MCF 10A (cell line): Measurements from ENCODE around the gene MRPL53. TPM values are rescaled to one million over a fixed set of nuclear protein-coding genes. Genes with fewer than 3 reads are reported as not detected.
"Not testable (repeated sequence)": the region's sequence is repeated elsewhere in the genome, so short reads cannot be mapped to it uniquely, and the experiment has no call there.

Experiments used
- BruUV-seq: library from RNA; stranded (reverse); fragments of 400-500 nt; replicated peaks from 2 replicates; lab custom pipeline; 2021; lab: Mats Ljungman, UMichigan
- CTCF ChIA-PET: fragments of 300-600 bp; sonication (Branson Sonifier 250); formaldehyde crosslinking; extraction: SDS; loops from one replicate; lab custom pipeline; 2021; ENCODE audit warnings: antibody characterized with exemption, inconsistent platforms; lab: Yijun Ruan, JAX
- POLR2A ChIA-PET: fragments of 300-600, 350-650 bp; sonication (Branson Sonifier 250); formaldehyde crosslinking; extraction: SDS; loops from one replicate; lab custom pipeline; 2020; ENCODE audit warnings: antibody characterized with exemption, inconsistent platforms; lab: Yijun Ruan, JAX
- DNase-seq: peaks from one replicate; pipeline ENCODE4 v3.0.0-alpha.2; 2018; ENCODE audit not compliant: unreplicated experiment
- H3K27ac Mint-ChIP-seq: one replicate; pipeline ENCODE4 v1.8.0; 2022; ENCODE audit warnings: mild to moderate bottlenecking, low read depth, mixed read lengths; ENCODE audit not compliant: unreplicated experiment
- H3K27me3 Mint-ChIP-seq: one replicate; pipeline ENCODE4 v1.8.0; 2022; ENCODE audit warnings: mixed read lengths; ENCODE audit not compliant: insufficient read depth, unreplicated experiment
- H3K36me3 Mint-ChIP-seq: one replicate; pipeline ENCODE4 v1.8.0; 2022; ENCODE audit warnings: mild to moderate bottlenecking, moderate library complexity, mixed read lengths; ENCODE audit not compliant: insufficient read depth, unreplicated experiment
- H3K4me1 Mint-ChIP-seq: one replicate; pipeline ENCODE4 v1.8.0; 2022; ENCODE audit warnings: mixed read lengths; ENCODE audit not compliant: insufficient read depth, unreplicated experiment
- H3K4me3 Mint-ChIP-seq: one replicate; pipeline ENCODE4 v1.8.0; 2022; ENCODE audit warnings: mild to moderate bottlenecking, moderate library complexity, mixed read lengths; ENCODE audit not compliant: unreplicated experiment
- H3K9me3 Mint-ChIP-seq: one replicate; pipeline ENCODE4 v1.8.0; 2022; ENCODE audit warnings: mixed read lengths; ENCODE audit not compliant: unreplicated experiment
- CTCF ChIP-seq: fragments of 200-600 bp; IDR thresholded peaks from one replicate; pipeline ENCODE4 v1.8.0; 2022; ENCODE audit warnings: antibody characterized with exemption, mild to moderate bottlenecking; ENCODE audit not compliant: unreplicated experiment
- intact Hi-C: fragments of 100-400 bp; cut with micrococcal nuclease; formaldehyde crosslinking; loops from 2 replicates; pipeline ENCODE4 v1.14.1; 2022
- total RNA-seq: library from RNA; stranded (reverse); gene quantifications from 2 replicates; pipeline ENCODE4 v1.2.3, GENCODE V29; 2022

The MRPL53 gene
- total RNA-seq, 1 experiment from 2014 or later, result 123 TPM

GRCh38 chr2:74486141-74486540 is 13.7 kb upstream of the MRPL53 start:
- Mint-ChIP-seq H3K36me3 (peaks cover 17% of the 10 kb centered on the region), H3K9me3 (no peaks in the 10 kb centered on the region), H3K4me3 (no peak overlapping the region), H3K27me3 (no peaks in the 10 kb centered on the region), H3K27ac (no peak overlapping the region), H3K4me1 (peaks cover 14% of the 10 kb centered on the region)
- DNase-seq, result no peak
- ChIA-PET POLR2A (no interaction called here), CTCF (interaction anchor here (0.7 to 1.2 kb wide), 2 partner anchors 102 to 106 kb away, joined by 3 to 5 read pairs; no protein-coding TSS in a partner anchor)
- no TSS peak for BruUV-seq
- no peak for TF ChIP-seq CTCF
- intact Hi-C loops, result no loop called here

DNA sequence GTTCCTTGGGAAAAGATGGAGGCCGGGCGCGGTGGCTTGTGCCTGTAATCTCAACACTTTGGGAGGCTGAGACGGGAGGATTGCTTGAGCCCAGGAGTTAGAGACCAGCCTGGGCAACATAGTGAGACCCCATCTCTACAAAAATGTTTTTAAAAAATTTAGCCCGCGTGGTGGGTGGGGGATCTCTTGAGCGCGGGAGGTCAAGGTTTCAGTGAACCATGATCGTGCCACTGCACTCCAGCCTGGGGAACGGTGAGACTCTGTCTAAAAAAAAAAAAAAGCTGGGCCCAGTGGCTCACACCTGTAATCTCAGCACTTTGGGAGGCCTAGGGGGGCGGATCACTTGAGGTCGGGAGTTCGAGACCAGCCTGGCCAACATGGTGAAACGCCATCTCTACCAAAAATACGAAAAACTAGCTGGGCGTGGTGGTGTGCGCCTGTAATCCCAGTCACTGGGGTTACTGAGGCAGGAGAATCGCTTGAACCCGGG is 11.2 kb upstream of the MRPL53 start:
- Mint-ChIP-seq H3K36me3 (peaks cover 13% of the 10 kb centered on the region), H3K4me3 (peak overlapping the region; percentile 85), H3K4me1 (peaks cover 20% of the 10 kb centered on the region), H3K27ac (peak overlapping the region; percentile 89)
- intact Hi-C loops, result loop anchor here (1.0 kb wide), 2 partner anchors 49 to 104 kb away; no protein-coding TSS in a partner anchor
- POLR2A ChIA-PET, result interaction anchor here (0.8 to 5.0 kb wide), 8 partner anchors 10 to 105 kb away, joined by 3 to 102 read pairs (median 40); partner anchors contain the start of genes AUP1, HTRA2, INO80B and MOGS
- H3K27me3 Mint-ChIP-seq, H3K9me3 Mint-ChIP-seq, BruUV-seq, DNase-seq: not testable (repeated sequence)
- CTCF ChIA-PET, result interaction anchor here (0.6 to 5.9 kb wide), 26 partner anchors 8 to 443 kb away, joined by 3 to 179 read pairs (median 5); partner anchors contain the start of genes AUP1, DQX1, HTRA2 and INO80B

DNA sequence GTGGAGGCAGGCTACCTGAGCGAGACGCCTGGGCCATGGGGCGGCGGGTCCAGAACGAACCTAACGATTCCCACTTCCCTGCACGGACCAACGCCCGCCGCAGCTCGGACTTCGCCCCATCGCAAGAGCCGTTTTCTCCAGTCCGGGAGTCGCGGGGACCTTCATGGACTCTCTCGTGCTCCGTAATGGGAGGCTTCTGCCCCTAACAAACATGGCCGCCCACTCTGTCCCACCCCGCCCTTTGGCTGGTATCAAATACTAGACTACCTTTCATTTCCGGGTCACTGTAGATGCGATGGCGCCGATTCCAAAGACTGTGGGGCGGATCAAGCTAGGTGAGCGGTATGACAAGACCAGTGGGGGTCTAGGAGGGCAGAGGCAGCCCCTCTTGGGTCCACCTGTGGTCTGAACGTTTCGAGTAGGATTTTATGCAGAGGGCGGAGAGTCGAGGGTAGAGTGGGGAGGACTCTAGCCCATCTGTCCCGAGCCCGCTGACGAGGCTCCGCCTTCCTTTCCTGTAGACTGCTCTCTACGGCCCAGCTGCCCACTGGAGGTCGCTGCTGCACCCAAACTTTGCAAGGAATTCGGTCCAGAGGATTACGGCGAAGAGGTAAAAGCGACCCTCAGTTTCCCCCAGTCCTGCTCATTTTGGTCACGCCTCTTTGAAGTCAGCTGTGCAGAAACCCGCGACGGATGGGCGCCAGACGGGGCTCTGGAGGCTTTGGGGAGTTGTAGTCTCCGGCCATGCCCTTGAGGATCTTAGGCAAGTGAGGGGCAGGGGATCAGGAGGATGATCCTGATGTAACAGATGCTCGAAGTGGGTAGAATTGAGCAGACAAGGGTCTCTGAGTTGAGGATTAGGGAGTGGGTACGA is 10.6 kb upstream of the MRPL53 start, which contains the start of the genes CCDC142 and TTC31:
Gene CCDC142 (minus strand): TSS at position 198 of the 874 bp plus-strand sequence. CDS start 161 bp downstream, at position 37.
Gene TTC31 (plus strand): TSS at position 281 of the 874 bp plus-strand sequence. CDS start 15 bp downstream, at position 296.
- intact Hi-C loops, result loop anchor here (1.0 kb wide), 2 partner anchors 49 to 104 kb away; no protein-coding TSS in a partner anchor
- CTCF ChIA-PET, result interaction anchor here (0.6 to 5.9 kb wide), 31 partner anchors 8 to 444 kb away, joined by 3 to 179 read pairs (median 5); partner anchors contain the start of genes AUP1, DQX1, HTRA2 and INO80B
- Mint-ChIP-seq H3K27ac (peak within 1 kb of the TSS; percentile 89), H3K27me3 (no peaks in the 10 kb centered on the region), H3K36me3 (peaks cover 13% of the 10 kb centered on the region), H3K9me3 (no peaks in the 10 kb centered on the region), H3K4me3 (peak within 1 kb of the TSS; percentile 85), H3K4me1 (peaks cover 20% of the 10 kb centered on the region)
- peak; percentile 97 for DNase-seq
- peak; percentile 81 for TF ChIP-seq CTCF
- POLR2A ChIA-PET, result interaction anchor here (0.6 to 5.0 kb wide), 20 partner anchors 9 to 275 kb away, joined by 3 to 102 read pairs (median 4); partner anchors contain the start of genes AUP1, DQX1, HTRA2 and INO80B
- TSS peak; percentile 78 for BruUV-seq

- Mint-ChIP-seq H3K9me3 (no peaks in the 10 kb centered on the region), H3K27ac (peak overlapping the region; percentile 89), H3K4me1 (peaks cover 20% of the 10 kb centered on the region), H3K4me3 (peak overlapping the region; percentile 85), H3K27me3 (no peaks in the 10 kb centered on the region), H3K36me3 (peaks cover 15% of the 10 kb centered on the region)
- peak; percentile 11 for DNase-seq
- ChIA-PET CTCF (interaction anchor here (0.6 to 5.9 kb wide), 26 partner anchors 9 to 399 kb away, joined by 3 to 179 read pairs (median 5); partner anchors contain the start of genes AUP1, DQX1, HTRA2 and INO80B), POLR2A (interaction anchor here (0.6 to 5.0 kb wide), 16 partner anchors 8 to 274 kb away, joined by 3 to 102 read pairs (median 8); partner anchors contain the start of genes AUP1, HTRA2, INO80B and MOGS)
- BruUV-seq, result TSS peak; percentile 46
- intact Hi-C loops, result no loop called here
- TF ChIP-seq CTCF, result no peak
Observed at GRCh38 chr2:74481961-74482800, 9.7 kb upstream of the MRPL53 start.
